ENCODE data around the gene ENTPD2.

Gene ENTPD2

DNA sequence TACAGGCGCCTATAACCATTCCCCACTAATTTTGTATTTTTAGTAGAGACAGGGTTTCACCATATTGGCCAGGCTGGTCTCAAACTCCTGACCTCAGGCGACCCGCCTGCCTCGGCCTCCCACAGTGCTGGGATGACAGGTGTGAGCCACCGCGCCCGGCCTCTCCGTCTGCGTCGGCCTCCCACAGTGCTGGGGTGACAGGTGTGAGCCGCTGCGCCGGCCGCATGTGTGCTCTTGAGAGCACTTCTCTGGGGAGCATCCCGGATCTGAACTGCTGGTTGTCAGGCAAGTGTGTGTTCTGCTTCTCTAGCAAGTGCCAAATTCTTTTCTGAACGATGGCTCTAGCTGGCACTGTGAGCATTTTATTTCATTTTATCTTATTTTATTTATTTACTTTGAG, 3.7 kb upstream of the ENTPD2 start:
- no peaks in the 10 kb centered on the region for H3K4me1 ChIP-seq (ENCODE audit: insufficient read depth, low read length)
- H3K9me3 ChIP-seq (ENCODE audit: insufficient read depth, low read depth, low read length), result no peaks in the 10 kb centered on the region
- no peak overlapping the region for H3K9ac ChIP-seq (ENCODE audit: low read depth, low read length)
- H3K27ac ChIP-seq (ENCODE audit: low read length), result no peak overlapping the region
- H3K4me3 ChIP-seq (ENCODE audit: low read length), result no peak overlapping the region
- H3K27me3 ChIP-seq (ENCODE audit: insufficient read depth, low read length), result peaks cover 49% of the 10 kb centered on the region
- H3K36me3 ChIP-seq (ENCODE audit: insufficient read depth, low read depth, low read length), result no peaks in the 10 kb centered on the region

DNA sequence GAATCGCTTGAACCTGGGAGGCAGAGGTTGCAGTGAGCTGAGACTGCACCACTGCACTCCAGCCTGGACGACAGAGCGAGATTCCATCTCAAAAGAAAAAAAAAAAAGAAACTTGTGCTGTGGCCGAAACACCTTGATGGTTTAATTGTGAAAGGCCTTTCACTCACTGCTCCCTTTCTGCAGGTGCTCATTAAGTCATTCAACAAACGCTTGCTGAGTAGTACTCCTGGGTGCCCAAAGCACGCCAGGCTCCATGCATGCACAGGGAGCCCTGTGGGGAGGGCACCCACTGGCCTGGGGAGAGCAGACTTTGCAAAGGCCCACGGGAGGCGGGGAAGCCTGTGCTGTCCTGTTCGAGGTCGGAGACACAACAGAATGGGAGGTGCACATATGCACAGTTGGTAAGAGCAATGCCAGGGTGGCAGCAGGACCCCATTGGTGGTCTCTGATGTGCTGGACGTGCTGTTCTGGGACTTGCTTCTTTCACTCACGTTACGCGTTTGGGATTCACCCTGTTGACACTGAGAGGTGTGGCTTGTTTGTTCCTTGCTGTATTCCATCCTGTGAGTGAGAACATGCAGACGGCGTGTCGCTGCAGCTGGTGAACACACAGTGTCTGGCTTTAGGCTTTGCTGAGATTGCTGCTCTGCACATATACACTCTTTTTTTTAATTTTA, 3.0 kb upstream of the ENTPD2 start:
- Histone ChIP-seq H3K27me3 (ENCODE audit: insufficient read depth, low read length) (peaks cover 56% of the 10 kb centered on the region), H3K4me3 (ENCODE audit: low read length) (no peak overlapping the region), H3K9me3 (ENCODE audit: insufficient read depth, low read depth, low read length) (no peaks in the 10 kb centered on the region), H3K4me1 (ENCODE audit: insufficient read depth, low read length) (no peaks in the 10 kb centered on the region), H3K36me3 (ENCODE audit: insufficient read depth, low read depth, low read length) (no peaks in the 10 kb centered on the region), H3K27ac (ENCODE audit: low read length) (no peak overlapping the region), H3K9ac (ENCODE audit: low read depth, low read length) (no peak overlapping the region)

DNA sequence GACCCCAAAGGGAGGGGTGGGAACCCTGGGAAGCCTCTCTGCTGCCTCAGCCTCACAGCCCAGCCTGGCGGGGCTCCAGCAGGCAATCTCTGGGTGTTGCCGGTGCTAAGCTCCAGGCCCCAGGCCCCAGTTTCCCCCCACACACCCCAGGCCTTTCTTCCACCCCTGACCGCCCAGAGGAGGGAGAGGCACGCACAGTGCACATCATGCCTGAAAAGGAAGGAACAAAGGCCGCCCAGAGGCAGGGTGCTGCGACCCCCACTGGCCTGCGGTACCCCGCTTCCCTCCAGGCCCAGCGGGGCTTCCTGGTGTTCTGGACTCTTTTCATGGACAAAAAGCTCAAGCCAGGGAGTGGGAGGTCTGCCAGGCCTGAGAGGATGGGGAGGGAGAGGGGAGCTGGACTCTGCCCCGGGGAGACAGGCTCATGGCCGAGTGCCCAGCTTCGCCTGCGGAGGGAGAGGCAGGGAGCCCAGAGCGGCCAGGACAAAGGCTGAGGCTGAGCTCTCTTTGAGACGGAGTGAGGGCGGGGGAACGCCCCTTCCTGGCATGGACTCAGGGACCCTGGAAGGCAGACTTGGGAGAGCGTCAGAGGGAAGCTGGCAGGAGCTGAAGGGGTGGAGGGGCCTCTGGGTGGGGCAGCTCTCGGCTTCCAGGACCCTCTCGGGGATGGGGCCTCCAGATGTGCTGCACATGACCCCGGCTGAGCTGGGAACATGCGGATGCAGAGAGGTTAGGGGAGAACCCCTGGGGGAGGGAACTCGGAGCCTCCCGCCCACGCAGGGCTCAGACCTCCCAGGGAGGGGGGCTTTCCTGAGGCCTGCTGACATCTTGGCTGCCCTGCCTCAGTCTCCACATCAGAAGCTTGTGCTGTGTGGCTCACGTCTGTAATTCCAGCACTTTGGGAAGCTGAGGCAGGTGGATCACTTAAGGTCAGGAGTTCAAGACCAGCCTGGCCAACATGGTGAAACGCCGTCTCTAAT, 1.8 kb upstream of the ENTPD2 start:
- H3K27ac ChIP-seq (ENCODE audit: low read length), result no peak overlapping the region
- no peaks in the 10 kb centered on the region for H3K9me3 ChIP-seq (ENCODE audit: insufficient read depth, low read depth, low read length)
- no peak overlapping the region for H3K4me3 ChIP-seq (ENCODE audit: low read length)
- H3K36me3 ChIP-seq (ENCODE audit: insufficient read depth, low read depth, low read length), result no peaks in the 10 kb centered on the region
- peaks cover 68% of the 10 kb centered on the region for H3K27me3 ChIP-seq (ENCODE audit: insufficient read depth, low read length)
- H3K4me1 ChIP-seq (ENCODE audit: insufficient read depth, low read length), result no peaks in the 10 kb centered on the region
- H3K9ac ChIP-seq (ENCODE audit: low read depth, low read length), result no peak overlapping the region; the same call in 1 of the 2 replicates

DNA sequence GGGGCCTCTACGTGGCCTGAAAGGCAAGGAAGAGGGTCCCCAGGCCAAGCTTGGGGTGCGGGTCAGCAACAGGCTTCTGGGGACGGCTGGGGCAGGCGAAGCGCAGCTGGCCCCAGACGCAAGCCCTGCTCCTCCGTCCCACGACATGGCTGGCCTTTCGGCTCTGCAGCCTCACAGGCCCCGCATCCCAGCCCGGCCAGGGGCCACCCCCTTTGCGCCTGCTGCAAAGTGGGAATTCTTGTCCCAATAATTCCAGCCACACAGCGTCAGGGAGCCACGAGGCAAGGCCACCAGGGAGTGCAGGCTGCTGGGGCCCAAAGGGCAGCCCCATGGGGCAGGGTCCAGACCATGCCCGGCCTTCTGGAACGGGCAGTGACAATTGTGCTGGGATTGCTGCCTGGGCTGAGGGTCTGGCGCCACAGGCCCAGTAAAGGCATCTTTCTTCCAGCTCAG, 1.1 kb upstream of the ENTPD2 start:
- H3K36me3 ChIP-seq (ENCODE audit: insufficient read depth, low read depth, low read length), result no peaks in the 10 kb centered on the region
- H3K4me1 ChIP-seq (ENCODE audit: insufficient read depth, low read length), result no peaks in the 10 kb centered on the region
- H3K27ac ChIP-seq (ENCODE audit: low read length), result no peak overlapping the region
- H3K9ac ChIP-seq (ENCODE audit: low read depth, low read length), result no peak overlapping the region
- H3K4me3 ChIP-seq (ENCODE audit: low read length), result no peak overlapping the region
- no peaks in the 10 kb centered on the region for H3K9me3 ChIP-seq (ENCODE audit: insufficient read depth, low read depth, low read length)
- H3K27me3 ChIP-seq (ENCODE audit: insufficient read depth, low read length), result peaks cover 75% of the 10 kb centered on the region

DNA sequence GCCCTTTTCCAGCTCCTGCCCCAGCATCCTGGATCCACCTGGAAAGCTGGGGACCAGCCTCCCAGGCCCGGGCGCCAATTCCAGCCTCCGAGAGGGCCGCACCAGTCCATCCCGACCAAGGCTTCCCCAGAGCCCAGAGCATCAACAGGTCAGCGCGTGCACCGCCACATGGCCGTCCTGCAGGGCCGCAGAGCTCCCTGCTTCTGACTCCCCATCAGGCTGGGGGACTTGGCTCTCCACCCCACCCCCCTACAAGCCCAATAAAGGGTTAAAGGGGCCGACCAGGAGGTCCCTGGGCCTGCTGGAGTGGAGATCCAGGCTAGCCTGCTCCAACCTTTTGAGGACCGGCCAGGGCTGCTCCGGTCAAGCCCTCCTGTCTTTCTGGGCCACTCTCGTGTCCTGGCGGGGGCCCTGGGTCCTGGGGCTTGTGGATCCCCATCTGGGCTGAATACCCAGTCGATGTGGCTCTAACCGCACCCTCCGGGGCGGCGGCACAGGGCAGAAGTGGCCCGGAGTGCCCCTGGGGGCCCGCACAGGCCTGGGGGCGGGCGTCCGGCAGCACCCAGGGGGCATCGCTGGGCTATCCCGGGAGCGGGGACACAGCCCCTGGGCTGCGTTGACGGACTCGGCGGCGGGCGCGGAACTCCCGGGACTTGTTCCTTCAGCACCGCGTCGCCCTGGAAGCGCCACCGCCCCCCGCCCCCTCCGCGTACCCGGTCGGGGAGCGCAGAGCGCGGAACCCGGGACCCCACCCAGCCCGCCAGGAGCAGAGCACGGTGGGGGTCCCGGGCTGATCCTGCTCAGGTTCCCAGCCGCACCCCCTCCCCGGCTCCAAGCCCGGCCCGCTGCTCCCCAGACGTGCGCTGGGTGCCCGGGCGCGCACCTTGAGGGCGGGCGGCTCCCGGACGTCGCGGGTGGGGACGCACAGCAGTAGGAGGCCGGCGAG, 590 bp downstream of the ENTPD2 start:
- Histone ChIP-seq H3K9ac (ENCODE audit: low read depth, low read length) (no peak overlapping the region), H3K4me1 (ENCODE audit: insufficient read depth, low read length) (no peaks in the 10 kb centered on the region), H3K4me3 (ENCODE audit: low read length) (peak overlapping the region; percentile 49; the same call in 1 of the 2 replicates), H3K9me3 (ENCODE audit: insufficient read depth, low read depth, low read length) (no peaks in the 10 kb centered on the region), H3K36me3 (ENCODE audit: insufficient read depth, low read depth, low read length) (no peaks in the 10 kb centered on the region), H3K27me3 (ENCODE audit: insufficient read depth, low read length) (peaks cover 82% of the 10 kb centered on the region), H3K27ac (ENCODE audit: low read length) (no peak overlapping the region)

DNA sequence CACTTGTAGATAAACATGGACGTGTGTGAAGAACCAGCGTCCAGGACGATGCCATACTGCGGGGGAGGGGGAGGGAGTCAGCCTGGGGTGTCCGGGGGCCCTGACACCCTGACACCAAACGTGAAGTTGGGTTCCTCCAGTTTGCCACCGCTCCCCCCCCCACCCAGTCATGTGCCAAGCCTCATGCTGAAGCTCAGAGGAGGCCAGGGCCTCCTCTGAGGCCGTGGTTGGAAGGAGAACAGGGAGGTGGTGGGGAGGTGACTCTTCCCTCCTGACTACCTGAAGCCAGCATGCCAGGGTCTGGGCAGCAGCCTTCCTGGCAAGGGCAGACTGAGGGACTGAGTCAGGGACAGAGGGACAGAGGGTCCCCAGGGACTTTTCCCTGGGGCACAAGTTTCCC, 1.6 kb downstream of the ENTPD2 start:
- no peak overlapping the region for H3K9ac ChIP-seq (ENCODE audit: low read depth, low read length)
- H3K27me3 ChIP-seq (ENCODE audit: insufficient read depth, low read length), result peaks cover 91% of the 10 kb centered on the region
- no peaks in the 10 kb centered on the region for H3K4me1 ChIP-seq (ENCODE audit: insufficient read depth, low read length)
- H3K36me3 ChIP-seq (ENCODE audit: insufficient read depth, low read depth, low read length), result no peaks in the 10 kb centered on the region
- no peaks in the 10 kb centered on the region for H3K9me3 ChIP-seq (ENCODE audit: insufficient read depth, low read depth, low read length)
- no peak overlapping the region for H3K27ac ChIP-seq (ENCODE audit: low read length)
- no peak overlapping the region for H3K4me3 ChIP-seq (ENCODE audit: low read length)

DNA sequence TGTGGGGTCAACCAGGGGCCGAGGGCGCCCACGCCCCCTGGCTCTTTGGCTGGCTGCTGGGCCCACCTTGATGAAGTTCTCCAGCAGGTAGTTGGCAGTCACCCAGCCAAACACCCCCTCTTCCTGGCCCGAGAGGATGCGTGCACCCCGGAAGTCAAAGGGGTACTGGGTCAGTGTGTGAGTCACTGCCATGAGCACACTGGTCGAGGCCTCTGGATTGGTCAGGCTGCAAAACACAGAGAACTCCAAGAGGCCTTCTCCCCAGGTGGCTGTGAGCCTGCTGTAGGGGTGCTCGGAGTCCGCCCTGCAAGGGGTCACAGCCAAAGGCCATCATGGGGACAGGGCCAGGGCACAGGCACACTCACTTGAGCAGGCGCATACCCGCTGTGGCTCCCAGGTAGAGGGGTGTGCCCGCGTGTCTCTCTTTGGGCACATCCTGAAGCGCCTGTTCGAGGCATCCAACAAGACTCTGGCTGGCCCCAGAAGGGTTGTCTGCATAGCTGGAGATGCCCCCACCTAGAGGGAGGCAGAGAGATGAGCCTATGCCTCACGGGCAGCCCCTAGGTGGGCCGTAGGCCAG, 2.6 kb downstream of the ENTPD2 start:
- no peaks in the 10 kb centered on the region for H3K4me1 ChIP-seq (ENCODE audit: insufficient read depth, low read length)
- H3K36me3 ChIP-seq (ENCODE audit: insufficient read depth, low read depth, low read length), result no peaks in the 10 kb centered on the region
- no peak overlapping the region for H3K27ac ChIP-seq (ENCODE audit: low read length)
- H3K9me3 ChIP-seq (ENCODE audit: insufficient read depth, low read depth, low read length), result no peaks in the 10 kb centered on the region
- peaks cover 92% of the 10 kb centered on the region for H3K27me3 ChIP-seq (ENCODE audit: insufficient read depth, low read length)
- H3K9ac ChIP-seq (ENCODE audit: low read depth, low read length), result no peak overlapping the region
- no peak overlapping the region for H3K4me3 ChIP-seq (ENCODE audit: low read length)

DNA sequence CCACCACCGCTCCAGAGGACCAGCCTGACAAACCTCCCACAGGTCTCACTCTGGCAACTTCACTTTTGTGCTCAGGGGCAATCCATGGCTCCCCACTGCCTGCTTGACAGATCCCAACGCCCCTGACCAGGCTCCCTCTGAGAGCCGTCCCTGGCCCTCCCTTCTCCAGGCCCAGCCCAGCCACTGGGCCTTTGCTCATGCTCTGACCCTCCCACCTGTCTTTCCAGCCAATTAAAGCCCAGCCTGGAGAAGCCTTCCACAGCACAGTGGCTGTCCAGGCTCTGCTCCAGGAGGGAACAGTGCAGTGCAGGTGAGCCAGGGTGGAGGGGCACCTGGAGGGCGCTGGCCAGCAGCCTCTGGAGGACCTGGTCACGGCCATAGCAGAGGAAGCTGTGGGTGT, 3.3 kb downstream of the ENTPD2 start:
- Histone ChIP-seq H3K4me3 (ENCODE audit: low read length) (no peak overlapping the region), H3K27ac (ENCODE audit: low read length) (no peak overlapping the region), H3K4me1 (ENCODE audit: insufficient read depth, low read length) (no peaks in the 10 kb centered on the region), H3K27me3 (ENCODE audit: insufficient read depth, low read length) (peaks cover 86% of the 10 kb centered on the region), H3K9ac (ENCODE audit: low read depth, low read length) (no peak overlapping the region), H3K36me3 (ENCODE audit: insufficient read depth, low read depth, low read length) (no peaks in the 10 kb centered on the region), H3K9me3 (ENCODE audit: insufficient read depth, low read depth, low read length) (no peaks in the 10 kb centered on the region)

DNA sequence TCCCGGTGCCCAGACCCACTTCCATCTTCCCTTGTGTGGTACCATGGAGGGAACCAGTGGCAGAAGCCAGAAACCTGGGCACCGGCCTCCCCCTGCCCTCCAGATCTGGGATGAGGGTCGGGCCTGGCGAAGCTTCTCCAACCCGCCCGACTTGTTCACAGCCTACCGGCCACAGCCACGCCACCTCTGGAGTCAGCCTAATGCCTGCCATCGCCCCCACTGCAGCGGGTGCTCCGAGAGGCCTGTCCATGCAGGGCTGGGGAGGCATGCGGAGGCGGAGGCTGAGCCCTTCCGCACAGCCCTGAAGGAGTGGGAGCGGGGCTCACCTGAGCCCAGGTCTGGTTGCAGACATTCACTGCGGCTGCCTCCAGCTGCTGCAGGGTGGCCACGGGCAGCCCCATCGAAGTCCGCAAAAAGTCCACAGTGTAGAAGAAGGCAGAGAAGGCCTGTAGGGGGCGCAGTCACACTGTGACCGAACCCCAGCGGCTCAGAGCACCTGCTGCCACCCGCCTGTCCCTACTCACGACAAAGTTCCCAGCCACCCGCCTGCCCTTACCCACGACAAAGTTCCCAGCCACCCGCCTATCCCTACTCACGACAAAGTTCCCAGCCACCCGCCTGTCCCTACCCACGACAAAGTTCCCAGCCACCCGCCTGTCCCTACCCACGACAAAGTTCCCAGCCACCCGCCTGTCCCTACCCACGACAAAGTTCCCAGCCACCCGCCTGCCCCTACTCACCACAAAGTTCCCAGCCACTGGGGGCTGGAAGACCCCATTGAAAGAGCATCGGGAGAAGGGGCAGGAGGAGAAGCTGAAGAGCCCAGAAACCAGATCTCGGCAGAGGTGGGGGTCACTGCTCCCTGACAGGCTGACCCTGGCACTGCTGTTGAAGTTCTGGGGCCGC, 4.1 kb downstream of the ENTPD2 start:
- Histone ChIP-seq H3K27me3 (ENCODE audit: insufficient read depth, low read length) (peaks cover 86% of the 10 kb centered on the region), H3K27ac (ENCODE audit: low read length) (no peak overlapping the region), H3K4me1 (ENCODE audit: insufficient read depth, low read length) (no peaks in the 10 kb centered on the region), H3K36me3 (ENCODE audit: insufficient read depth, low read depth, low read length) (no peaks in the 10 kb centered on the region), H3K4me3 (ENCODE audit: low read length) (no peak overlapping the region), H3K9ac (ENCODE audit: low read depth, low read length) (no peak overlapping the region), H3K9me3 (ENCODE audit: insufficient read depth, low read depth, low read length) (no peaks in the 10 kb centered on the region)

DNA sequence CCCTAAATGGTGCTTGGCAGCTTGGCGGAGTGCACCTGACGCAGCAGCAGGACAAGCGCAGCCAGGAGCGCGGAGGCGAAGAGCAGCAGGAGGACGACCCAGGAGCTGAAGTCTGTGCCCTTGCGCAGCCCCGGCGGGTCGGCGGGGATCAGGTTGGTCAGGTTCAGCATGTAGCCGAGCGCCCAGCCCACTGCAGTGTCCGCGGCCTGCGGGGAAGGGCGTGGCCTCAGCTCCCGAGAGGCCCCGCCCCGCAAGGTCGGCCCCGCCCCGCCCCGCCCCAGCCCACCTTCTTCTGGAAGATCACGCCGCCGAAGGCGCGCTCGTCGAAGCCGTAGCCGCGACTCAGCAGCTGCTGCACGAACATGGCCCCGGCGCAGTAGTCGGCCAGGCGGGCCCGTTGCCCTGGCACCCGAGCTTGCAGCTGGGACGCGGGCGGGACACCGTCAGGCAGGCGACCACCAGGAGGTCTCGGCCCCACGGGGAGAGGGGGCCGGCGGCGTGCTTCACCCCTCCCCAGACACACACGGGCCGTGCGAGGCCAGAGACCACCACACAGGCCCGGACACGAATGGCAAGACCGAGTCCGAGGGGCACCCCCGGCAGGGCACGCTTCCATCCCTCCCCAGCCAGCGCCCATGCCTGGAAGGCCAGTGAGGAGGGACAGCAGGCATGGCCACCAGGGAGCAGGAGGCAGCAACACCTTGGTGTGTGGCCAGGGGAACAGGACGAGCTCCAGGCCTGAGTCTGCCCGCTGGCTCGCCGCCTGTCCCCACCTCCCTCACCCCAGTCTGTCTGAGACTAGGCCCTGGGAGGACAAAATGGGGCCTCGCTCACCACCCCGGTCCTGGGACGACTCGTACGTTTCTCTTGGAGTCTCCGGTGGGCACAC, 5.0 kb downstream of the ENTPD2 start:
- no peaks in the 10 kb centered on the region for H3K9me3 ChIP-seq (ENCODE audit: insufficient read depth, low read depth, low read length)
- no peak overlapping the region for H3K9ac ChIP-seq (ENCODE audit: low read depth, low read length)
- H3K36me3 ChIP-seq (ENCODE audit: insufficient read depth, low read depth, low read length), result no peaks in the 10 kb centered on the region
- H3K4me1 ChIP-seq (ENCODE audit: insufficient read depth, low read length), result no peaks in the 10 kb centered on the region
- peaks cover 86% of the 10 kb centered on the region for H3K27me3 ChIP-seq (ENCODE audit: insufficient read depth, low read length)
- H3K4me3 ChIP-seq (ENCODE audit: low read length), result no peak overlapping the region
- no peak overlapping the region for H3K27ac ChIP-seq (ENCODE audit: low read length)
